K562 (cell line): ENCODE measurements around the gene LTBR. TPM values are rescaled to one million over a fixed set of nuclear protein-coding genes. Genes with fewer than 3 reads are reported as not detected.
"Not testable (repeated sequence)": the region's sequence is repeated elsewhere in the genome, so short reads cannot be mapped to it uniquely, and the experiment has no call there.

Experiments
- ATAC-seq: fragments of 200-7000 bp; cut with Tn5 transposase; 3 replicates; pipeline ENCODE4 v1.9.1; 2020; ENCODE audit warnings: moderate library complexity
- BruUV-seq: library from RNA; stranded (reverse); fragments of 400-500 nt; replicated peaks from 2 replicates; lab custom pipeline; 2021; lab: Mats Ljungman, UMichigan
- CTCF ChIA-PET: fragments of 300-600 bp; formaldehyde crosslinking; extraction: SDS; loops from one replicate; lab custom pipeline; 2021; ENCODE audit warnings: low intra/inter-chr PET ratio; lab: Yijun Ruan, JAX
- POLR2A ChIA-PET: fragments of 300-600, 350-650 bp; sonication (Branson Sonifier 250); formaldehyde crosslinking; extraction: SDS; loops from one replicate; lab custom pipeline; 2021; ENCODE audit warnings: antibody characterized with exemption, inconsistent platforms; lab: Yijun Ruan, JAX
- DNase-seq, 4 experiments: peaks; one replicate each; pipeline versions ENCODE4 v3.0.0 to v3.0.0-alpha.2; 2011 to 2018; ENCODE audit warnings: low spot score in 3 of 4, mixed read lengths in 3 of 4; ENCODE audit errors: extremely low read depth in 1 of 4
- FAIRE-seq: peaks from 2 replicates; lab custom pipeline; 2011; peaks lifted over from hg19 to GRCh38; lab: Jason Lieb, UNC
- H2AFZ ChIP-seq: 2 replicates; pipeline ENCODE4 v1.6.0; 2011; ENCODE audit warnings: low read depth, low read length, control low read depth, inconsistent platforms
- H3K27ac ChIP-seq: fragments of 200-600 bp; 3 replicates; pipeline ENCODE4 v1.8.0; 2011; ENCODE audit warnings: low read depth, mild to moderate bottlenecking, control low read depth, inconsistent platforms, low read length, moderate library complexity, mixed read lengths; ENCODE audit errors: extremely low read depth
- H3K27me3 ChIP-seq, 2 experiments: fragments of 300-600 bp in 1 of 2; 2 replicates in 1 of 2; 3 replicates in 1 of 2; pipeline versions ENCODE4 v1.6.0 to v1.8.0; 2011; ENCODE audit warnings: inconsistent platforms in 2 of 2, low read length in 2 of 2, mild to moderate bottlenecking in 1 of 2, mixed read lengths in 1 of 2, moderate library complexity in 1 of 2; ENCODE audit not compliant: control insufficient read depth in 2 of 2, insufficient read depth in 2 of 2
- H3K36me3 ChIP-seq: fragments of 300-600 bp; 3 replicates; pipeline ENCODE4 v1.8.0; 2011; ENCODE audit warnings: mild to moderate bottlenecking, low read length, inconsistent platforms; ENCODE audit not compliant: control insufficient read depth, insufficient read depth
- H3K4me1 ChIP-seq, 2 experiments: fragments of 200-600 bp in 1 of 2; replicated peaks in 1 of 2; 2 replicates in 1 of 2; 3 replicates in 1 of 2; pipeline versions ENCODE4 v1.5.1 to v1.8.0; 2011; ENCODE audit warnings: inconsistent platforms in 2 of 2, low read length in 2 of 2, mild to moderate bottlenecking in 1 of 2, mixed read lengths in 1 of 2, moderate library complexity in 1 of 2; ENCODE audit not compliant: control insufficient read depth in 2 of 2, insufficient read depth in 2 of 2
- H3K4me2 ChIP-seq: 2 replicates; pipeline ENCODE4 v1.6.1; 2011; ENCODE audit warnings: low read length, control low read depth, inconsistent platforms, mixed read lengths; ENCODE audit not compliant: insufficient read depth
- H3K4me3 ChIP-seq: fragments of 200-600 bp; sonication (generic), shearing (Covaris generic); 2 replicates; pipeline ENCODE4 v1.5.1; 2016; ENCODE audit warnings: control low read depth, inconsistent platforms
- H3K79me2 ChIP-seq: fragments of 200-600 bp; 3 replicates; pipeline ENCODE4 v1.8.0; 2011; ENCODE audit warnings: low read length, inconsistent platforms; ENCODE audit not compliant: control insufficient read depth, insufficient read depth
- H3K9ac ChIP-seq, 2 experiments: 2 replicates each; pipeline versions ENCODE4 v1.6.0 to v1.6.1; 2011; ENCODE audit warnings: low read depth in 2 of 2, low read length in 2 of 2, control low read depth in 1 of 2, inconsistent platforms in 1 of 2, mild to moderate bottlenecking in 1 of 2, mixed read lengths in 1 of 2; ENCODE audit not compliant: insufficient read depth in 1 of 2
- H3K9me1 ChIP-seq: one replicate; pipeline ENCODE4 v1.6.0; 2011; ENCODE audit warnings: inconsistent platforms, mild to moderate bottlenecking, low read length, moderate library complexity; ENCODE audit not compliant: control insufficient read depth, insufficient read depth
- H3K9me3 ChIP-seq: replicated peaks from 2 replicates; pipeline ENCODE4 v1.5.1; 2011; ENCODE audit warnings: low read depth, low read length, inconsistent platforms; ENCODE audit not compliant: control insufficient read depth, insufficient read depth
- H4K20me1 ChIP-seq: replicated peaks from 2 replicates; pipeline ENCODE4 v1.6.1; 2011; ENCODE audit warnings: low read length, inconsistent platforms, mixed read lengths; ENCODE audit not compliant: control insufficient read depth, insufficient read depth
- ARNT ChIP-seq, 2 experiments: fragments of 450-650 bp; IDR thresholded peaks; 2 replicates each; pipeline ENCODE4 v1.6.1; 2016; ENCODE audit warnings: mild to moderate bottlenecking in 1 of 2
- FOXJ2 ChIP-seq: fragments of 200-800 bp; sonication (Bioruptor generic); IDR thresholded peaks from 2 replicates; pipeline ENCODE4 v1.6.1; 2016; ENCODE audit warnings: missing genetic modification characterization, missing compliant biosample characterization
- PRPF4 ChIP-seq: fragments of 200-400 bp; formaldehyde crosslinking; IDR thresholded peaks from one replicate; pipeline ENCODE4 v1.6.1; 2017; ENCODE audit warnings: low read length, low read depth, mild to moderate bottlenecking; ENCODE audit not compliant: insufficient read depth, poor library complexity, severe bottlenecking
- SFPQ ChIP-seq: fragments of 200-400 bp; formaldehyde crosslinking; IDR thresholded peaks from 2 replicates; pipeline ENCODE4 v1.6.1; 2017; ENCODE audit warnings: mild to moderate bottlenecking, low read depth, low read length, moderate library complexity
- ZBTB7A ChIP-seq: IDR thresholded peaks from 2 replicates; pipeline ENCODE4 v1.6.1; 2011; ENCODE audit warnings: low read depth, mild to moderate bottlenecking, low read length, moderate library complexity, borderline replicate concordance; ENCODE audit not compliant: control insufficient read depth
- WGBS: fragments of 100-300 bp; shearing (Covaris generic); methylation state at CpG from one replicate; pipeline ENCODE4 v1.1.6; 2016; ENCODE audit warnings: low coverage, mixed read lengths; ENCODE audit not compliant: insufficient coverage; ENCODE audit errors: missing lambda C conversion rate; 5-methylcytosine and 5-hydroxymethylcytosine counted together
- in situ Hi-C: fragments of 300-500 bp; cut with MboI; formaldehyde crosslinking; loops from 4 replicates; pipeline ENCODE4 v1.15.0; 2018; ENCODE audit warnings: inconsistent platforms, mixed read lengths
- intact Hi-C: fragments of 100-400 bp; cut with micrococcal nuclease; formaldehyde crosslinking; loops from 2 replicates; pipeline ENCODE4 v1.14.2; 2022
- polyA plus RNA-seq, 8 experiments: library from polyadenylated mRNA; depleted of rRNA in 4 of 8; stranded (reverse) in 5 of 8; unstranded in 3 of 8; fragments of >200 nt; fragmentation: Nextera tagmentation in 2 of 8; fragmentation: Illumina TruSeq in 1 of 8; extraction: Ambion mirVana in 2 of 8; extraction: Trizol in 1 of 8; gene quantifications; 2 replicates each; pipeline versions ENCODE4 v1.2.1 to v1.2.3, GENCODE V29; 2011 to 2014; ENCODE audit warnings: inconsistent platforms in 1 of 8, missing spikeins in 1 of 8
- total RNA-seq, 7 experiments: library from RNA; depleted of rRNA in 6 of 7; stranded (reverse); fragments of >200 nt in 6 of 7; fragmentation: Illumina TruSeq in 2 of 7; extraction: Trizol in 2 of 7; gene quantifications; 2 replicates each; pipeline versions ENCODE4 v1.2.1 to v1.2.3, GENCODE V29; 2011 to 2021; ENCODE audit warnings: low replicate concordance in 1 of 7

The LTBR gene
- total and polyA plus RNA-seq, 9 of the 15 experiments (the other 6 are each of a cell fraction or from before 2014, with no cell fraction given) = 0.96 to 69.0 (median 35.3) TPM

GRCh38 chr12:6337958-6338433 lies 46.0 kb upstream of the LTBR start:
- peak overlapping the region; percentile 98 for H3K27ac ChIP-seq
- no peaks in the 10 kb centered on the region for H3K9me3 ChIP-seq
- H3K4me2 ChIP-seq = peak overlapping the region; percentile 82
- ATAC-seq (no peak), FAIRE-seq (peak; percentile 77), DNase-seq (no peak)
- intact Hi-C loops = loop anchor here (5.0 kb wide), 1 partner anchor 134 kb away; the partner anchor contains the start of gene VAMP1
- ChIA-PET CTCF (no interaction called here), POLR2A (interaction anchor here (1.1 to 4.7 kb wide), 2 partner anchors 11 to 133 kb away, joined by 3 to 38 read pairs; partner anchors contain the start of gene VAMP1)
- H3K4me1 ChIP-seq = peaks cover 47 to 61% of the 10 kb centered on the region in 2 experiments
- H3K36me3 ChIP-seq = peaks cover 31% of the 10 kb centered on the region; the same call in 2 of the 3 replicates
- peak overlapping the region; percentile 11 to 93; a peak in 3 of 4 replicates for H3K9ac ChIP-seq
- WGBS = 24% methylated on average over 12 of the region's 12 CpGs
- no peaks in the 10 kb centered on the region for H3K9me1 ChIP-seq
- H3K79me2 ChIP-seq = peaks cover 71% of the 10 kb centered on the region
- H2AFZ ChIP-seq = peak overlapping the region; percentile 20; the same call in 1 of the 2 replicates
- no peaks in the 10 kb centered on the region for H3K27me3 ChIP-seq
- no TSS peak for BruUV-seq
- in situ Hi-C loops = loop anchor here (5.0 kb wide), 1 partner anchor 34 kb away; no protein-coding TSS in a partner anchor
- peak overlapping the region; percentile 39 for H3K4me3 ChIP-seq
- H4K20me1 ChIP-seq = no peaks in the 10 kb centered on the region
- TF ChIP-seq PRPF4 = no peak
- TF ChIP-seq ARNT (IDR thresholded peaks at IDR 0.05) = no peak
- no peak for TF ChIP-seq ZBTB7A
- no peak for TF ChIP-seq FOXJ2 (tag)
- no peak for TF ChIP-seq SFPQ

- intact Hi-C loops = loop anchor here (5.0 kb wide), 1 partner anchor 134 kb away; the partner anchor contains the start of gene VAMP1
- Histone ChIP-seq H3K36me3 (peaks cover 26% of the 10 kb centered on the region; the same call in 2 of the 3 replicates), H3K79me2 (peaks cover 71% of the 10 kb centered on the region), H3K4me1 (peaks cover 52 to 66% of the 10 kb centered on the region in 2 experiments), H3K4me3 (0 out of 2 replicates have a peak overlapping the region, but pooled peaks have one; percentile 39), H3K4me2 (peak overlapping the region; percentile 88; the same call in 1 of the 2 replicates), H3K27ac (peak overlapping the region; percentile 98; the same call in 1 of the 3 replicates), H3K9ac (peak overlapping the region in 1 of 2 experiments; percentile 4; a peak in 1 of 4 replicates)
- BruUV-seq, FAIRE-seq, DNase-seq, CTCF ChIA-PET, H3K27me3 ChIP-seq, ATAC-seq, H4K20me1 ChIP-seq, H3K9me1 ChIP-seq, H2AFZ ChIP-seq, H3K9me3 ChIP-seq: not testable (repeated sequence)
- 71% methylated on average over 5 of the region's 8 CpGs for WGBS
- in situ Hi-C loops = loop anchor here (5.0 kb wide), 1 partner anchor 34 kb away; no protein-coding TSS in a partner anchor
- POLR2A ChIA-PET = interaction anchor here (0.6 to 4.7 kb wide), 3 partner anchors 11 to 705 kb away, joined by 3 to 38 read pairs (median 7); no protein-coding TSS in a partner anchor
Observed at GRCh38 chr12:6338536-6338935, 45.4 kb upstream of the LTBR start.
